ENCODE results near the gene PADI3.

PADI3 gene

DNA sequence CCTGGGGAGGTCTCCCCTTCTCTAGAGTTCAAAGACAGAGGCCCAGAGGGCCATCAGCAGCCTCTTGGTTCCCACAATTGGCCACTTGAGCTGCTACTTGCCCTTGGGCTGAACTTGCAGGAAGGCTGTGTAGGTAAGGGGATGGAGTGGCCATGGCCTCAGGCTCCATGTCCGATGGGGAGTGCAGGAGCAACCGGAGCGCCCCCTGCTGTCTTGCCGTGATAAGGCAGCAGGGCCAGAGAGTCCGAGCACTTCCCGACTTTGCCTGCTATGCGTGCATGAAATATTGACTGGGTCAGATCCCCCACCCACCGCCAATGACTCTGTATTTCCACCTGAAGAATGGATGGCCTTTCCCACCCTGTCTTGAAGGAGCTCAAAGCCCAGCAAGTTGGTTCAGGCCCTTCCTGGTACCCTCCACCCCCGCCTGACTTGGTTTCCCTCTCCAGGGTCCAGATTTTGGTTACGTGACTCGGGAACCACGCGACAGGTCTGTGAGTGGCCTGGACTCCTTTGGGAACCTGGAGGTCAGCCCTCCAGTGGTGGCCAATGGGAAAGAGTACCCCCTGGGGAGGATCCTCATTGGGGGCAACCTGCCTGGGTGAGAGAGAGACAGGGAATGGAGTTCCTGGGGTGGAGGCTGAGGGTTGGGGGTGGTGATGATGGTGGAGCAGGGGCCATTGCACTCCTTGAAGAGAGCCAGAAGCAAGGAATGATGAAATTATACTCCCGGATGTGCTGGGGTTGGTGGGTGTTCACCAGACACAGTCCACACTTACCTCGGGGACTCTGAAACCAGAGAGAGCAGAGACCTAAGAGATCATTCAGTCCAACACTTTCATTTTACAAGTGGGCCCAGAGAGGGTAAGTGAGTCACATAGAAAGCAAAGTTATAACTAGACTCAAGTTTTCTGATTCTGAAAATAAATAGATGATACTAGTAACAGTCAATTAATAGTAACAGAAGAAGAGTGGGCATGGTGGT lies 25.6 kb downstream of the PADI3 start:
- peak; percentile 62 for DNase-seq

DNA sequence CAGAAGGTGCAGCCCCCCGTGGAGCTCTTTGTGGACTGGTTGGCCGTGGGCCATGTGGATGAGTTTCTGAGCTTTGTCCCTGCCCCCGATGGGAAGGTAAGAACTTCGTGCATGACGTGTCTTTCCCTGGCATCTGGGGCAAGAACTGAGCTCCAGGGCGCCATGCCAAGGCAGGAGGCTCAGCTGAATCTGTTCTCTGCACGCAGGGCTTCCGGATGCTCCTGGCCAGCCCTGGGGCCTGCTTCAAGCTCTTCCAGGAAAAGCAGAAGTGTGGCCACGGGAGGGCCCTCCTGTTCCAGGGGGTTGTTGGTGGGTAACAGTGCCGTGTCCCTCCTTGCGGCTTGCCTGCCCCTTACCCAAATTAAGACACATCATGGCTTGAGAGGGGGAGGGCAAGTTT lies 27.7 kb downstream of the PADI3 start:
- DNase-seq = peak; percentile 28

DNA sequence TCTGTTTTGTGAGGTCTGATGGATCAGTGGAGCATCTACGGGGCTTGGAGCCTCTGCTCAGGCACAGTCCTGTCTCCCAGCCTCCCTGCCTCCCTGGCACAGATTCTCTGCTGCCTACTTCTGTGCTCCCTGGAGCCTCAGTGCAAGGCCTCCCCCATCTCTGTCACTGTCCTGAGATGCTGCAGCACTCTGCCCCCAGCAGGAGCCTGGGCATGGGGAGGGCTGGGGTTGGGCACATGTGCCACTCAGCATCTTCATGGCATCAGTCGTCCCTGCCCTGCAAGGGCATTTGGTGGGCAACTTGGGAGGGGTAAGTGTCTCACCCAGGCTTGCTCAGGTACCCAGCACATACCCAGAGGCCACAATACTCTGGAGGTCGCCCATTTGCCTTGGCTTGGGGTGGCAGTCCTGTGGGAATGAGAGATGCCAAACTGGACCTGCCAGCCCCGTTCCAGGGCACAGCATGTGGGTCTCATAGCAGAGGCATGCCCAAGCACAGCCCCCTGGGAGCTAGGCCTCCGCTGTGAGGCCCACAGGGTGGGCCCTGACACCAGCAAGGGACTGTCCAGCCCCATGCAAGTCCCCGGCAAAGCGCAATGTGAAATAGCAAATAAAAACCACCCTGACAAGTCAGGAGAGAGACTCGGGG lies 28.7 kb downstream of the PADI3 start:
- no peak for DNase-seq

DNA sequence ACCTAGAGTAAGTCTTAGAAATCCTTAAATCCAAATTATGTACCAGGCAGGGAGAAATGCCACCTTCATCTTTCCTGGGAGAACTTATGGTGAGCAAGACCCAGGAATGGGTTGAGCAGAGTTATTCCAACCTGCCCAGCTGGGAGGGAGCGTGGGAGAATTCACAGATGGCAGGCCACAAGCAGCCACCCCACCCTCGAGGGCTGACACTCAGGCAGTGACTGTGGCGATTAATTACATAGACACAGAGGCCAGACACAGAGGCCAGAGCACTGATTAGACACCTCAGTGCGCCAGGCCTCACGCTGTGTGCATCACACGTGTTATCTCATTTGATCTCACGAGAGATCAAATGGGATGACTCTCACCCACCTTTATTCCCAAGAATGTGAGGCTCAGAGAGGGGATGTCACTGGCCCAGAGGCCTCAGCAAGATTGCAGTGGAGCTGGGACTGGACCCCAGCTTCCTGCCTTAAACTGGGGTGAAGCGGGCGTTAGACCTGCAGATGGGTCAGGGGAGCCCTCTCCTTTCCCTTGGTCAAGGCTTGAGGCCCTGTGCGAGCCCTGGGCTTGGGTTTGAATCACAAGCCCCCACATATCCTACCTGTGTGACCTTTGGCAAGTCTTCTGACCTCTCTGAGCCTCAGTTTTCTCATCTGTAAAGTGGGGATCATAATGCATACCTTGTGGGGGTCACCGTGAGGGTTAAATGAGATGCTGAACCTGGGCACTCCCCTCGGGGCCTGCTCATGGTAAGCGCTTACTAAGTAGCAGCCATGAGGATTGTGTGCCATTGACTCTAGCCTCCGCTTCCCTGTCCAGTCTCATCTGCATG lies 30.3 kb downstream of the PADI3 start:
- no peak for DNase-seq

DNA sequence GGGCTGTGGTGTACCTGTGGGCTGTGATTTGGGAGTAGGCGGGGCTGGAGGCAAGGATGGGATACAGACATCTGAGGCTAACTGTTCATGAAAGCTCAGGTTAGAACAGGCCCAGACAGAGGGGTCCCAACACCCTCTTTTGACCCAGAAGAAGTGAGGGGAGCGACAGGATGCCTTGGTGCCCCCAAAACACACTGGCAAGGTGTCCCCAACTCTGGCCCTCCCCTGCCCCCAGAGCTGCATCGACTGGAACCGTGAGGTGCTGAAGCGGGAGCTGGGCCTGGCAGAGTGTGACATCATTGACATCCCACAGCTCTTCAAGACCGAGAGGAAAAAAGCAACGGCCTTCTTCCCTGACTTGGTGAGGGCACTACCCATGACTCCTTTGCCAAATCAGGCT lies 31.5 kb downstream of the PADI3 start:
- no peak for DNase-seq

DNA sequence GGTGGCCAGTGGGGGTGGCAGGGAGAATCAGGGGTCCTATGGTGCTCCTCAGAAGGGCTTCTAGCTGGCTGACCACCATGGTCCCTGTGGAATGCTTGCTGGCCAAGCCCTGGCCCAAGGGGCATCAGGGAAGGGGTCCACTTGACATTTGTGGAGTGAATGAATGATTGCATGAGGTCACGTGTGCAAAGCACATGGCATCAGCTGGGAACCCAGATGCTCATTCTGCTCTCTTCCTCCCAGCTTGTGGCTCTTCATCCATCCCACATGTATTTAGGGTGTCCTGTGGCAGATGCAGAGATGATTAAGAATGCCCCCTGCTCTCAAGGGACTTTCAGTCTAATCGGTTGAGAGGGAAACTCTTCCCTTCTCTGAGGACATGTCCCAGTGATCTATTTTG lies 32.0 kb downstream of the PADI3 start:
- no peak for DNase-seq

DNA sequence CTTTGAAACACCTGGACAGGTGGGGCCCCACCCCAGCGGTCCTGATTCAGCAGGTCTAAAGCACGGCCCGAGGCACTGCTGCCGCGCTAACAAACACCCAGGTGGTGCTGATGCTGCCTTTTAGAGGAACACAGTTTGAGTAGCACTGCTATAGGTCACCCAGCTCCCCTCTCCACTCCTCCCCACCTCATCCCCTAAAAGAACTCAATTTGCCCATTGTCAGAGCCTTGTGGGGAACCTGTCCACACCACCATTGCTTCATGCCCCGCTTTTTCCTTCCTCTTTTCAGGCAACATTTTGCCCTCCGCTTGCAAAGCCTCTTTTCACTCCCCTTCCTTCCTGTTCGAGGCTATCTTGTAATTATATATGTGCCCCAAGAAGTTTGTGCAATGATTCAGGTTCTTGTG lies 32.9 kb downstream of the PADI3 start:
- DNase-seq = peak; percentile 57

DNA sequence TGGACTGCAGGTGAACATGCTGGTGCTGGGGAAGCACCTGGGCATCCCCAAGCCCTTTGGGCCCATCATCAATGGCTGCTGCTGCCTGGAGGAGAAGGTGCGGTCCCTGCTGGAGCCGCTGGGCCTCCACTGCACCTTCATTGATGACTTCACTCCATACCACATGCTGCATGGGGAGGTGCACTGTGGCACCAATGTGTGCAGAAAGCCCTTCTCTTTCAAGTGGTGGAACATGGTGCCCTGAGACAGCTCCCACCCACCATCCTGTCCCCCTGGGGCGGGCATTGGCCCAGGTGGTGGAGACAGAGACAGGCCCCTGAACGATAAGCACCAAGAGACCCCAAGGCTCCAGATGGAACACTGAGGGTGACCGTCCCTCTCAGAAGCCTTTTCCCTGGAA lies 33.9 kb downstream of the PADI3 start:
- no peak for DNase-seq

DNA sequence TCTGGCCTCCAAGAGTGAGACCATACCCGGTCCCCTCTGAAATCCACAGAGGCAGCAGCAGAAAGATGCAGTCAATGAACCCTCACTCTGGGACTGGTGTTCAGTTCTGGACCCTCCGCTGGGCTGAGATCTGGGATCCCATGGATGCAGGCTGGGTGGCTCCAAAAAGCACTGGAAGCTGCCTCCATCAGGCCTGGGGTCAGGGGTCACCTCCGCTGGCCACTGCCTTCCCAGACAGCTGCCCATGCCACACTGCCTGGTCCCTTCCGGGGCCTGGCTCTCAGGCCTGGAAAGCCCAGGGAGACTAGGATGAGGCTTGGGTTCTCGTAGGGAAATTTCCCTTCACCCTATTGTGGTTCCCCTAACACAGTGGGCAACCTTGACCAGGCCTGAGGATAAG lies 37.7 kb downstream of the PADI3 start:
- no peak for DNase-seq

DNA sequence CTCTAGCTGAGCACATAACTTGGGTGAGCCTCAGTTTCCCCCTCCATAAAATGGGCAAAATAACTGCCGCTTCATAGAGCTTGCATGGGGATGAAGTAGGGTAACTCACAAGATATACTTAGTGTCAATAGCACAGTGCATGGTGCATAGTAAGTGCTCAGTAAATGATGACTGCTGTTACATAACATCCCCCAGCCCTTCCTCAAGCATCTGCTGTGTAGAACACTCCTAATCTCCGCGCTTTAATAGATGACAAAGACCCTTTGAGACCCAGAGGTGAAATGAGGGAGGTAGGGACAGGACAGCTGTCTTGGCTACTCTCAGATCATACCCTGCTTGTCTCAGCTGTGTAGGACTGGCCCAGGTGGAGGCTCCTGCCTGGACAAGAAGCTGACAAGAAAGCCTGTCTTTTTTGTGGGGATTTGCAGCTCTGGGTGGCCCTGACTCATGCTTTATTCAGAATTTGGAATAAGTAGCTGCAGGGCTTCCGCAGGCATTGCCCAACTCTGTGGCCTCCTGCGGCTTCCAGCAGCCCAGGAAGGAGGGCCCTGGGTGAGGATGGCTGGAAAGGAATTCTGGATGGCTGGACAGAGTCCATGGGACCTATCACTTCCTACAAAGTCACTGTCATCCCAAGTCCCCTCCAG lies 38.4 kb downstream of the PADI3 start:
- peak; percentile 28 for DNase-seq

DNA sequence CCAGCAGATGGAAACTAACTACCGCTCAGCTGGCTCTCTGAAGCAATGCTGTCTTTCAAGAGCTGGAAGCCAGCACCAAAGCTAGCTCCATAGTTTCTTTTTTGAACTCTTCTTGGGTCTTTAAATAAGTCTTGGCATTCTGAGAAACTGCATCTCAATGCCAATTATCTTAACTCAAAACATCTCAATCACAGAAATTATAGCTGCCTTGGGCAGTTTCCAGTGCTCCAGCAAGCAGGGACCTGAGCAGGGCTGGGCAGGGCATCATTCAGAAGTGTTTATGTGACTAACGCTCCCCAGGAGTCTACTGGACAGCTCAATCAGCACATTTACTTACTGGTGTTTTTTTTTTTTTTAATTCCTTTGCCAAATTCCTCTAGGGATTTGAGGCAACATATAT lies 40.8 kb downstream of the PADI3 start:
- no peak for DNase-seq

DNA sequence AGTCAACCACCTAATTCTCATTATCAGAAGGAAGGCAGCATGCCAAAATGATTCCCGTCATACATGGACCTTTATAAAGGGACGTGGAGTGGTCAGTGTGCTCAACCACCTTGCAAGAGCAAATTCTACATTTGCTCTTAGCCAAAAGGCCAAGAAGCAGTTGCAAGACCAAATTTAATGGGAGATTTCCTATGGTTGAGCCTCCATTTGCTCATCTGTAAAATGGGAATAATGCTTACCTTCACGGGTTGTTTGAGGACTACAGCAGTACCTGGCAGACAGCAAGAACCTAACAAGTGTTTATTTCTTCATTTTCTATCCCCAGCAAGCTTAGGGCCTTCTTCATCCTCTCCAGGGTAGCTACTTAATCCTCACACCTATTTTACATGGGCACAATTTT lies 41.7 kb downstream of the PADI3 start:
- no peak for DNase-seq

DNA sequence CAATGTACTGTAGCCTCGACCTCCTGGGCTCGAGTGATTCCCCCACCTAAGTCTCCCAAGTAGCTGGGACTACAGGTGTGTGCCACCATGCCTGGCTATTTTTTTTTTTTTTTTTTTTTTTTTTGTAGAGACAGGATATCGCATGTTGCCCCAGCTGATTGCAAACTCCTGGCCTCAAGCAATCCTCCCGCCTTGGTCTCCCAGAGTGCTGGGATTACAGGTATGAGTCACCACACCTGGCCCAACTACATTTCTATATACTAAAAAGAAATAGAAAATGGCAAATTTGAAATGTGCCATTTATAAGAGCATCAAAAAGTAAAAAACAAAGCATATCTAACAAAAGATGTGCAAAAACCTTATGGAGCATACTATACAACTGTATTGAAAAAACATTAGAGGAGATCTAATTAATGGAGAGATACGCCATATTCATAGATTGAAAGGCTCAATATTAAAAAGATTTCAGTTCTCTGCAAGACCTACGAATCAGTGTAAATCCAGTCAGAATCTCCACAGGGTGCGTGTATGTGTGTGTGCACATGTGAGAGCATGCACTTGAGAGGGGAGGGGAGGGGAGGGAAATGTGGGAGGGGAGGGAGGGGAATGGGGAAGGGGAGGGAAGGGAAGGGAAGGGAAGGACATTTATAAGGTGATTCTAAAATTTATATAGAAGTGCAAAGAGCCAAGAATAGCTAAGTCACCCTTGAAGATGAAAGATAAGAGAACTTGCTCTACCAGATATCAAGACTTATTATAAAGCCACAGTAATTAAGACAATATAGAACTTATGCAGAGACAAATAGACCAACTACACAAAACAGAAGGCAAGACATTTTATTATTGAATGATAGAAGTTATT lies 43.6 kb downstream of the PADI3 start:
- DNase-seq = no peak

DNA sequence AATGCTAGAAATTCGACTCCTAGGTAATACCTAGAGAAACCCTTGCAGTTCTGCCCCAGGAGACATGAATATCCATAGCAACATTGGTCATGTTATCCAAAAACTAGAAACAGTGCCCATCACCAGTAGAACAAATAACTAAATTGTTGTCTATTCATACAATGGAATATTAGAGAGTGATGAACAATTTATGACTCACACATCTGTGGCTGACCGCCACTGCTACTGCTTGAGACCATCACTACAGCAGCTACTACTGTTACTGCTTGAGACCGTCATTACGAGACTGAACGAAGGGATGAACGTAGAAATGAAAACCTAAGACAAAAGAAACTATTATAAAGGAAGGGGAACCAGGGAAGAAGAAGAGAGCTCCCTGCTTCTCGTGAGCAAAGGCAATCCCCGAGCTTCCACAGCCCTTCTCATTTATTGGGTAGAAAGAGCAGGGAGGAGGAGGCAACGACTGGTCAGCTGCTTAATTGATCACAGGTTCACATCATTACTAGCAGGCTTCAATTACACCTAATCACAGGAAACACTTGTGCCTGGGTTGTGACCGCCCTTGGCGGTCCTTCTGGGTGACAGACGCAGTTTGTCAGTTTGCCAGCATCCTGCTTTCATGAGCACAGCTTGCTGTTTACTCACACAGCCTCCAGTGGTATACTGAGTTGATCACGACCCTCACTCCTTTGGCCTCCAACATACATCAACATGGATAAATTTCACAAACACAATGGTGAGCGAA lies 45.0 kb downstream of the PADI3 start:
- no peak for DNase-seq

DNA sequence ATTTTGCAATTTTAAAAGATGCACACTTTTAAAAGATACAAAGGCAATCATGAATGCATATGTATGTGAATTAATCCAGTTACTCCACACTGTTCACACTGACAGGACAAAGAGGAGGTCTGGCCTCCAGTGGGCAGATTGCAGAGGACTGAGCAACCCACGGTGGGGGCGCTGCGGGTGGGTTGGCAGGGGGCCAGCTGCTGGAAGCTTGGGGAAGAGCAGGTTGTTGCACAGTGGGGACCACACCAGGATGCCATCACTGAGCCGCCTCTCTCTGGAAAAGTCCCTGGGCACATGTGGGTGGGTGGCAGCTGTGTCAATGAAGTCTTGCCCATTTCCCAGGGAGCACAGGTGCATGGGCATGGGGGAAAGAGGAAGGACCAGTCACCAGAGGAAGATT lies 46.4 kb downstream of the PADI3 start:
- no peak for DNase-seq

DNA sequence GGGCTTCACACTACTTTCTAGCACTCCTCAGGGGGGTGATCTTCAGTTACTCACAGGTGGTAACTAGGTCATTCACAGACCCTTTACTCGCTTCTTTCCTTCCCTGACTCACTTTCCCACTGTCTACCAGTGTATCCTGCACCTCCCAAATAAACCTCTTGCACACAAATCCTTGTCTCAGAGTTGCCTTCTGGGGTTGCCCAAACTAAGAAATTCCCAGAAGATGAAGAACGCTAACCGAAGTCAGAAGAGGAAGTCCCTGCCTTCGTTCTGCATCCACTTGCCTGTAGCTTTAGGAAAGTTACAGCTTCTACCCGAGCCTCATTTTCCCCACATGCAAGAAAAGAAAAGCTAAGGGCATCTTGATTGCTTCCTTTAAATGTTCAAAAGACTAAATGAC lies 47.2 kb downstream of the PADI3 start:
- peak; percentile 24 for DNase-seq

DNA sequence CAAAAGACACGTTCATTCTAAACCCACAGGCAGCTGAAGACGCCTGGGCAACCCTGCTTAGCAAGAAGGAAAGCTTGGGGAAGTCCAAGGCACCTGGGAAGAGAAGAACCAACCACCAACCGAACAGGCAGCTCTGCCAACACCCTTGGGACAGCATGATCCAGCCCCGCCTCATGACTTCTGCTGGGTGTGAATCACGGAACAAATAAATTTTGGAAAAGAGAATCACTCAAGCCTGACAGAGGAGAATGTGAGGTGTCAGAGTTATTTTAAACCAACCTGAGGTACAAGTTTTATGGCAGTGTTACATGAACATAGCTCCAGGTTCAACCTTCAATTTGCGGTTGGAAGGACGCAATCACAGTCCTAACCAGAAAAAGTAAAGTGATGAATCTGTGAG lies 49.1 kb downstream of the PADI3 start:
- no peak for DNase-seq

DNA sequence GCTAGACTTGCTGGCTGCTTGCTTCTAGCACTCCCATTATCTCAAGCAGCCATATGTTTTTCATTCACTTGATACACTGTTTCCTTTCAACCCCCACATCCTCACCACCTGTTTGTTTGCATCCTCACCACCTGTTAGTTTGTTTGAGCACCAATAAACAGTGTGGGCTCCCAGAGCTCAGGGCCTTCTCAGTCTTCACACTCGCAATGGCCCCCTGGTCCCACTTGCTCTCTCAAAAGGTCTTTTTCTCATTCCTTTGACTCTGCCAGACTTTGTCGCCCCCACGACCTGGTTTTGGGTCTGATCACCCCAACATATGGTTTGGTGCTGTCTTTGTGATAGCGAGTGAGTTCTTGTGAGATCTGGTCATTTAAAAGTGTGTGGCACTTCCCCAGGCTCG lies 52.9 kb downstream of the PADI3 start:
- DNase-seq = no peak

DNA sequence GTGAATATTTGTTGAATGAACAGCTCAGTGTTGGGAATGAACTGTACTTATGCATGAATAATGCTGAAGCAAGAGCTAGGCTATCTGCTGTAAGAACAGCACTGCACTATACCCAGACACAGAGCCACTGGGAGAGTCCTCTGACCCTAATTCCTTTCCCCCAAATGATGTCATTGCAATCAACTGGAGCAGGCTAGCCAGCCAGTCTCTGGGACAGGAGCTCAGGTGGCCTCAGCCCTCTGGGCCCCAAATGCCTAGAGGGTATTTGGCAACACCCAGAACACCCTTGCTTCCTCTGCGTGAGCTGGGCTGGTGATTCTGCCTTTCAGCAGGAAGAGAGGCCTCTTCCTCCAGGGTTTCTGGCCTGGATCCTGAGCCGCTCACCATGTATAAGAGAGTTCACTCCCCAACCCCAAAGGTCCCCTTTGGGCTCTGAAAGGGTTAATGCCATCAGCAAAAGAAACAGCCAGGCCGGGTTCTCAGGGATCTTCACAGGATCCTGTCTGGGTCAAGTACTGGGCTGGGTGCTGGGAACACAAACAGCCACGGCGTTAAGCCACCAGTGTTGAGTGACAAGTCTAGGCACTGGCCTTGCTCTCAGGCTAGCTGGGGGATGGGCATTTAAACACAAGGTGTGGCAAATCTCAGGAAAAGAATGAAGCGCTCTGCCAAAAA lies 55.4 kb downstream of the PADI3 start:
- no peak for DNase-seq

DNA sequence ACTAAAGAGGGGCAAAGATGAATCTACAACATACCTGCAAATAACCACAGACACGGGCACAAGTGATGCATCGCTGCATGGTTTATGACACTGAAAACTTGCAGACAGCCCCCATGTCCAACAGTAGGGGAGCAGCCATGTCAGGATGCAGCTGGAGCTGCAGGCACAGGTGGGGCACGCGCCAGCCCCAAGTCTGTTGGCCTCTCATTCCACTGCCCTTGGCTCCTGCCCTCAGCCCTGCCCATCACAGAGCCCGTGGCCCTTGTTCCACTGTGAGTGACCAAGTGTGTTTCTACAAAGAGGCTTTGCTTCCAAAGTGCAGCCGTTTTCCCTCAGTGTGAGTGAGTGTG lies 55.9 kb downstream of the PADI3 start:
- DNase-seq = no peak

Data from suppressor macrophage treated with lipopolysaccharide for 4 hours (primary cell).